CD4-positive, alpha-beta T cell treated with Interleukin-15 for 4 hours (primary cell): ENCODE data around the gene HOXC5.

Source experiments
- DNase-seq: peaks from one replicate; pipeline ENCODE4 v3.0.0-alpha.2; 2020; ENCODE audit warnings: low spot score

The HOXC5 gene

DNA sequence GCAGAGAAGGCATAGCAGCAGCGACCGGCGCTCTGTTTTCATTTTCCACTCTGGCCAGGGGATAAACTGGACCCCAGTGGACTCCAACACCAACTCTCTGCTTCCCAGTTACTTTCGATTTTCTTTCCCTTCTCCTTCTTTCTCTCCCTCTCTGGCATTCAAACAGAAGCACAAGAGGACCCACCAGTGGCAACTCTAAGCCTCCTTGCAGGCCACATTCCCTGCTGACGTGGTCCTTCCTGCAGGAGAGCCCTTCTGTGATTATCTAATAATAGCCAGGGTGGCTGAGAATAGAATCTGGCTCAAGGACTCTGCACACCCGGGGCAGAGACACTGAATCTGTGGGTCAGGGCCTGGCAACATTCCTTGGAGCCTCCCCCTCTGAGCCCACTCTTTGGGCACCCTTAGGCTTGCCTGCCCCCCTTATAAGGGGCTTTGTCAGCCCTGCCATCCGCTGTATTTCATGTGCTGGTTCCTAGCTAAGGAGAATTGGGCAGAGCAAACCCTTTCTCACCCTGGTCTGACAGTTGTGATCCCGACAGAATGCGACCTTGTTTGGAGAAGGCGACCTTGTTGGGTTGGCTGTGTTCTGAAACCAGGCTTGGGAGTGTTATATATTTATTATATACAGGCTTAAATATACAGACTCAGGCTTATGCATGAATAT, 12.8 kb upstream of the HOXC5 start:
- no peak for DNase-seq

DNA sequence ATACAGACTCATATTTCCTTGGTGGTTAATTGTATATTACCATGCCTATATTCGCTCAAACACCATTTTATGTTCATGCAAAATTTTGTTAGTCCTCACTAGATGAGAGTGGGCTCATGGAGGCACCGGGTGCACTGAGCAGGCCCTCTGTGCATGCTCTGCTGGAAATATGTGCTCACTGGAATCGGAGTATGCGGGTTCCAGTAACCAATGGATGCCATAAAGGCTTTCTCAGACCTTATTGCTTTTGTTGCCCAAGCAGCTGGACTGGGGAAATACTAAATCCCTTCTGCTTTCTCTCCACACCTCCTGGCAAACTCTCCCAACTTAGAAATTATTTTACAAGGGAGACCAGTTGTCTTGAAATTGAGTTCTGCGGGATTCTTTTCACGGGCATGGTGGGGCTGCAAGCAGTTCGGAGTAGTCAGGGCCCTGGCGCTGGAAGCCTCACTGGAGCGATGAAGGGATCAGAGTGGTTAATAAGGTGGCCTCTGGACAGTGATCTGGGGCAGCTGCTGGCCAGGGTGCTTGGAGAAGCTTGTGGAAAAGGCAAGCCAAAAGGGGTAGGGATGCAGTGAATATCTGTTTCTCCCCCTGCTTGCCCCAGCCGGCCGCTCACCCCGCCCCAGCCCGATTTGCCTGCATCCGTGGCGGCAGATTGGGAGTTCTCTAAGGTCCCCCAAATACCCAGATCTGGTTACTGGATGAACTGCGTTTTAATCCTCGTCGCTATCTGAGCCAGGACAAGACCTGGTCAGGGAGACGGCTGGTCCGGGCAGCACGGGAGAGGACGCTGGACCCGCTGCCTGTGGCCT, 12.1 kb upstream of the HOXC5 start:
- DNase-seq = no peak

GRCh38 chr12:54021432-54022013, 11.3 kb upstream of the HOXC5 start:
- DNase-seq = no peak

DNA sequence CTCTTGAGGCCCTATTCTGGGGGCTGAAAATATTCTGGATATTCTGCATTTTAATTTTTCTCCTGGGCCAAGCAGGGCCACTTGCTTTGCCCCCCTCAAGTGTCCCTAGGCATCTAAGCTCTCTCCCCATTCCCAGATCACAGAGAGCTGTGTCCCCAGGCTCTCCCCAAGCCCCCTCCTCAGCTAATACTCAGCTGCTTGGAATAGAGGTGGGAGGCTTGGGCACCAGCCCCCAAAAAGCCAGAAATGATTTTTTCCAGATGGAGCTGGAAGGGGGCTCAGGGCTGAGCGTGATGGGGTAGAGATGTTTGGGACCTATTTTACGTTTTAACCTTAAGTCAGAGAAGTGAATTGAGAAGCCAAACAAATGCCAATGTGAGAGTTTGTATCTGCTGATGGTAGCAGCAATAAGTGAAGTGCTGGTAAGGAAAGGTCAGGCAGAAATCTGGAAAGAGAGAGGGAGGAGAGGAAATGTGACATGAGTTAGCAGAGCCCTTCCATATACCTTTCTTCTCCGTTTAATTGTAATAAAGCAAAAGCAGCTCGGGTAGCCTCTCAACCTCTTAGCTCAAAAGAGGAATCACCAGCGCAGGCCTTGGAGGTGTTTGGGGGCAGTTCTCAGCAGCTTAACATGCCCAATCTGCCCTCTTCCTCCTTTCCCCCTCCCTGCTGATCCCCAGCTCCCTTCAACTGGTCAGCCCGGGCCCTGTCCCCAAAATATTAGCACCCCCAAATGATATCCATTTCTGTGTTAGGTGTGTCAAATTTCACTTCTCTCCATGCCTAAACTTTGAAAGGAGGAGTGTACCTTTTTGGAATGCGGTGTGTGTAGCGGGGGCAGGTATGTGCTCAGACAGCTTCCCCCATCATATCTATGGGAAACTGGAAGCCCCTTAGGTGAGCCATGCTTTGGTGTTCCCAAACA, 9.6 kb upstream of the HOXC5 start:
- DNase-seq = no peak

DNA sequence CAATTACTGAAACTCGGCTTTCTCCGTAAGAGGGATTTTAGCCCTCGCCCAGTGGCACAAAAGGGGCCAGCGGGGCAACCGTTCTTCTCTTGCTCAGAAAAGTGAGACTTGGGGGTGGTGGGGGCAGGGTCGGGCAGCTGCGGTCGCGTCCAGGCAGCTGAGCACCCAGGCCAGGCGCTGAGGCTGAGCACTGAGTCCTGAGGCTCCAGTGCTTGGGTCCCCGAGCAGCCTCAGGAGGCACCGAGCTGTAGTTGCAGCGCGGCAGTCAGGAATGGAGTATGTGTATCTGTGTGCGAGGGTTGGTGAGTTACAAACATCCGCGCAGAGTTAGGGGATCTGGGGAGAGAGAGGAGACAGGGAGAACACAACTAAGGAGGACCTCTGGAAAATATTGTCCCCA, 8.7 kb upstream of the HOXC5 start:
- no peak for DNase-seq

DNA sequence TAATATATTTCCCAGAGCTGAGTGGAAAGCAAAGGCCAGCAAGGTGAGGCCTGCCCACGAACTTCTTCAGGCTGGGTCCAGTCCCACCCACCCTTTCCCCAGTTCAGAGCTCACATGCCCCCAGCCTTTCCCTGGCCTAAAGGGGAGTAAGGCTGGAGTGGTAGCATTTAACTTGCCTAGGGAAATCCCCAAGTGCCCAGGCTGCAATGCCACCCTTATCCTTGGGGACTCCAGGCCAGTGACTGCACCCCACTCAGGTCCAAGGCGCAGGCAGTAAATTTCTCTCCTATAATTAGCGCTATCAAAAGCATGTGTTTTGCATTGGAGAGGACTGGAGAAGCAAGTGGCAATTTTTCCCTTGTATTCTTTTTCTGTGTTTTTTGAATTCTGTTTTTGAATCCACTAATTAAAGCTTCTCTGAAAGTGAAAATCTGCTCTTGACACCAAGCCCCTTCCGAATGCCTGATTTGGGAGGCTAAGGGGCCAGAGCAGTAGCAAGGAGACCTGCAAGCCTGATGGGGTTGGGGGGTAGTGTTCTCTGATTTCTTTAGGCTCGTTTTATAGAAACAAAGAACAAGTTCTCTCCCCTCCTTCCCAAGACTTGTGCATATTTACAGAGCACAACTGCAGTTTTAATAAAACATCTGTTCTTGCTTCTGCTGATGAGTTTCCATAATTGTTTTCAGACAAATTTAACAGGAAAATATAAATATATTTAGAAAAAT, 8.1 kb upstream of the HOXC5 start:
- DNase-seq = no peak

DNA sequence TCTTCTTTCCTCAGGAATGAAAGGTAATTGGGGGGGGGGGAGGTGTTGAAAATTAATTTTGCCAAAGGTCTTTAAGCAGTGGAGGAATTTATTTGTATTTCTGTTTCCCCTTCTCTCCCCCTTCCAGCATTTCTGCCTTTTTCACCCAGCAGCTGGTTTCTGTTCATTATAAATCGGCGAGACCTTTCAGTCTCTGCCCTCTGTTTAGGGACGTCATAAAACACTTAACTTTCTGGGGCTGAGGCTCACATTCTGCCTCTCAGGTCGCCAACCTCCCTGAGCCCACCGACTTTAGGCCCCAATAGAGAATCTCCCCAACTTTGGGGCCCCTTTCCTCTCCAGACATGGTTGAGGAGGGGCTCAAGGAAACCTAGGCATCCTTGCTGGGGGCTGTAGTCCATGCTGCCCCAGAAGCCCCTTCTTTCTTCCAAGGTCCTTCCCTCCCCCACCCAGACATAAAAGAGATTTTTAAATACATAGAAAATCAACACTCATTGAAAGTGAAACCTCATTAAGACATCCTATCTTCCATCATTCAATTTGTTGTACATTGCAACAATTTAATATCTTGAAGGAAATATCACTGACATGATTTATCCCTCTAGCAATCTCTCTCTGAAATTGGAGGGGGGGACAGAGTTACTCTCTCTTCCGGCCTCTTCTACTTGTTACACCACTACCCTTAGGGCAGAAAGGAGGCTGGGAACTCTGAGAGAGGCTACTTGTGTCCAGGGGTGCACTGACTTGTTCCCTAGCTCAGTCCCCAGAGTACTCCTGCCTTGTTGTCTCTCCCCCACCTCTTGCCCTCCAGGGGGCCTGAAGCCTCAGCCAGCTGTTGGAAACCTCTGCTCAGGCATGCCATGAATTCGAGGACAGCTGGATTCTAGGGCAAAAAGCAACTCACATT, 7.1 kb upstream of the HOXC5 start:
- DNase-seq = no peak

GRCh38 chr12:54026640-54027441, 6.0 kb upstream of the HOXC5 start:
- DNase-seq = no peak

DNA sequence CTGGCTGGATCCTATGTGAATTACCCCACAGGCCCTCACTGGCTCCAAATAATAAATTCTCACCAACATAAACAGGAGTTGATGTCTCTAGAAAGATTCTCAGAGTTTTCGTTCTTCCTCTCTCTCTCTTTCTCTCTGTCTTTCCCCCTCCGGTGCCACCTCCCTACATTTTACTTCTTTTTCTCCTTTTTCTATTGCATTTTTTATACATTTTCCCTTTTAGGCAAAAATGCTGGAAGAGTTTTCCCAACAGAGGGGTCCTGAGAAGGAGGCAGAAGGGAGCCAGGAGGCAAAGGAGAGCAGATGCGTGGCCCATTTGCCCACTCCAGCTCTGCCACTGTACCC, 5.4 kb upstream of the HOXC5 start:
- no peak for DNase-seq

GRCh38 chr12:54028314-54029201, 4.3 kb upstream of the HOXC5 start, which contains the start of gene HOXC6:
Gene HOXC6 (plus strand): TSS chr12:54028440. CDS start chr12:54028522, 82 bp downstream.
- DNase-seq = no peak

DNA sequence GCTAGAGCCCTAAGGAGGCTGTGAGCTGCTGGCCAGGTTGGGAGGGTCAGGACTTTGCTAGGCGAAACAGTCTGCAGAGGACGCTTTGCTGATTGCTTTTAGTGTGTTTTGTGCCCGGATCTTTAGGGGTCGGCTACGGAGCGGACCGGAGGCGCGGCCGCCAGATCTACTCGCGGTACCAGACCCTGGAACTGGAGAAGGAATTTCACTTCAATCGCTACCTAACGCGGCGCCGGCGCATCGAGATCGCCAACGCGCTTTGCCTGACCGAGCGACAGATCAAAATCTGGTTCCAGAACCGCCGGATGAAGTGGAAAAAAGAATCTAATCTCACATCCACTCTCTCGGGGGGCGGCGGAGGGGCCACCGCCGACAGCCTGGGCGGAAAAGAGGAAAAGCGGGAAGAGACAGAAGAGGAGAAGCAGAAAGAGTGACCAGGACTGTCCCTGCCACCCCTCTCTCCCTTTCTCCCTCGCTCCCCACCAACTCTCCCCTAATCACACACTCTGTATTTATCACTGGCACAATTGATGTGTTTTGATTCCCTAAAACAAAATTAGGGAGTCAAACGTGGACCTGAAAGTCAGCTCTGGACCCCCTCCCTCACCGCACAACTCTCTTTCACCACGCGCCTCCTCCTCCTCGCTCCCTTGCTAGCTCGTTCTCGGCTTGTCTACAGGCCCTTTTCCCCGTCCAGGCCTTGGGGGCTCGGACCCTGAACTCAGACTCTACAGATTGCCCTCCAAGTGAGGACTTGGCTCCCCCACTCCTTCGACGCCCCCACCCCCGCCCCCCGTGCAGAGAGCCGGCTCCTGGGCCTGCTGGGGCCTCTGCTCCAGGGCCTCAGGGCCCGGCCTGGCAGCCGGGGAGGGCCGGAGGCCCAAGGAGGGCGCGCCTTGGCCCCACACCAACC, 3.1 kb upstream of the HOXC5 start:
- DNase-seq = no peak

GRCh38 chr12:54030442-54030801, 2.4 kb upstream of the HOXC5 start:
- no peak for DNase-seq

- DNase-seq = no peak
Measured at GRCh38 chr12:54030889-54031471, 1.9 kb upstream of the HOXC5 start.

DNA sequence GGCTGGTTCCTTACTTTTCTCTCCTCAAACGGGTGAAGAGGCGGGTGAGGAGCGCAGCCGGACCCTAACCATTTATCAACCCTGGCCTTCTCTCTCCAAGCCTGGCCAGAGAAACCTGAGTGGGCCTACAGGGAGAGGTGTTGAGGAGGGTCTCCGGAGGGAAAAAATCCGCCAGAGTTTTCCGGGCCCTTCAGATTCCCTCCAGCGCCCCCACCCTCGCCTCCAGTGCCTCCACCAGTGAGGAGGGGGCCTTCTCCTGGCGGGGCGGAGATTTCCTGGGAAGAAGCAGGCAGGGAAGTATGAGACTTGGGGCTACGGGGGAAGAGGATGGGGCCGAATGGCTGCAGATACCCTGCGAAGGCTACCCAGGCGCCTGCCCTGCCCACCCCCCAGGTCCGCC, 1.4 kb upstream of the HOXC5 start:
- no peak for DNase-seq

DNA sequence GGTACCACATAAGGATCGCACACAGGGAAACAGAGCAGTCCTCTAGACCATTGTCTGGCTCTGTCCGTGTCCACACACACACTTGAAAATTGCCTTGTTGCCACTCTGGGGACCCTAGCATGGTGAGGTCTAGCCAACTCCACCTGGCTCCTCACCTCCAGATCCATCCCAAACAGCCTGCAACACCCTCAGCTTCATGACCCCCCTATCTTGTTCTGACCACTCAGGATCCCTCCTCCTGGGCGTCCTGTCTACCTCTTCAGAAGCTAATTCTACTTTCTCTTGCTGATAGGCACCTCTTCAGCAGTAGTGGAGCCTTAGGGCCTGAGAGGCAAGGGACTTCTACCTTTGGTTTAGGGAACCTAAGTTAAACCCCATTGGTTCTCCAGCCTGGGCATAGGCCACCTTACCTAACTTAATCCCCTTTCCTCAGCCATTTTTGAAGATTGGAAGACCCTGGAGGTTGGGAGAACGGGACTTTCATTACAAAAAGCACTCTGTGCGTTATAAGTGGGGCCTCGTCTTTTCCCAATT, 697 bp upstream of the HOXC5 start:
- DNase-seq = no peak

GRCh38 chr12:54033106-54033979, 493 bp downstream of the HOXC5 start:
- DNase-seq = no peak
